Gastroesophageal sphincter (tissue), 3 donors: ENCODE results near the gene COL20A1.

Source experiments
- EP300 ChIP-seq: sonication (generic); formaldehyde crosslinking; IDR thresholded peaks from one replicate; pipeline ENCODE4 v1.6.1; 2017; ENCODE audit warnings: antibody characterized with exemption, mild to moderate bottlenecking
- POLR2A ChIP-seq, 2 donors: fragments of 450-650 bp; IDR thresholded peaks; one replicate each; pipeline ENCODE4 v1.6.1; 2017; ENCODE audit warnings: antibody characterized with exemption in 2 of 2, mild to moderate bottlenecking in 2 of 2, moderate library complexity in 1 of 2
- POLR2AphosphoS5 ChIP-seq: sonication (generic); formaldehyde crosslinking; IDR thresholded peaks from one replicate; pipeline ENCODE4 v1.6.1; 2017; ENCODE audit warnings: antibody characterized with exemption
- TF ChIP-seq, protein P1 (sequence below), 4 experiments: fragments of 200-600 bp in 2 of 4; fragments of 450-650 bp in 2 of 4; sonication (generic) in 1 of 4; IDR thresholded peaks; one replicate each; pipeline ENCODE4 v1.5.1; 2017 to 2019; ENCODE audit warnings: antibody characterized with exemption in 4 of 4, mild to moderate bottlenecking in 2 of 4, moderate library complexity in 2 of 4

DNA sequence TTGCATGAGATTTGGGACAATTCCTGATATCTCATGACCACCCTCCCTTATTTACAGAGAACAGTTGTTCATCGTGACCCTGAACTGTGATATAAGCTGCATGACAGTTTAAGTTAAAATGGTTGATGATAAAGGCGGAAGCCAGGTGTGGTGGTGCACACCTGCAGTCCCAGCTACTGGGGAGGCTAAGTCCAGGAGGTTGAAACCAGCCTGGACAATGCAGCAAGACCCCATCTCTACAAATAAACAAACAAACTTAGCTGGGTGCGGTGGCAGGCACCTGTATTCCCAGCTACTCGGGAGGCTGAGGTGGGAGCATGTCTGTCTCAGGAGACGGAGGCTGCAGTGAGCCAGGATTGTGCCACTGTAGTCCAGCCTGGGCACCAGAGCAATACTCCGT is 24.1 kb downstream of the COL20A1 start:
- TF ChIP-seq, protein P1, sequence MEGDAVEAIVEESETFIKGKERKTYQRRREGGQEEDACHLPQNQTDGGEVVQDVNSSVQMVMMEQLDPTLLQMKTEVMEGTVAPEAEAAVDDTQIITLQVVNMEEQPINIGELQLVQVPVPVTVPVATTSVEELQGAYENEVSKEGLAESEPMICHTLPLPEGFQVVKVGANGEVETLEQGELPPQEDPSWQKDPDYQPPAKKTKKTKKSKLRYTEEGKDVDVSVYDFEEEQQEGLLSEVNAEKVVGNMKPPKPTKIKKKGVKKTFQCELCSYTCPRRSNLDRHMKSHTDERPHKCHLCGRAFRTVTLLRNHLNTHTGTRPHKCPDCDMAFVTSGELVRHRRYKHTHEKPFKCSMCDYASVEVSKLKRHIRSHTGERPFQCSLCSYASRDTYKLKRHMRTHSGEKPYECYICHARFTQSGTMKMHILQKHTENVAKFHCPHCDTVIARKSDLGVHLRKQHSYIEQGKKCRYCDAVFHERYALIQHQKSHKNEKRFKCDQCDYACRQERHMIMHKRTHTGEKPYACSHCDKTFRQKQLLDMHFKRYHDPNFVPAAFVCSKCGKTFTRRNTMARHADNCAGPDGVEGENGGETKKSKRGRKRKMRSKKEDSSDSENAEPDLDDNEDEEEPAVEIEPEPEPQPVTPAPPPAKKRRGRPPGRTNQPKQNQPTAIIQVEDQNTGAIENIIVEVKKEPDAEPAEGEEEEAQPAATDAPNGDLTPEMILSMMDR (IDR thresholded peaks at IDR 0.05) = no peak
- TF ChIP-seq POLR2A (IDR thresholded peaks at IDR 0.05) (no peak), EP300 (no peak), POLR2AphosphoS5 (no peak)
